Testis (tissue), 3 donors: ENCODE results near the gene TIAM1. TPM values are rescaled to one million over a fixed set of nuclear protein-coding genes. Genes with fewer than 3 reads are reported as not detected.

Experiments
- DNase-seq: peaks from one replicate; pipeline ENCODE4 v3.0.0-alpha.2; 2019
- H3K27ac ChIP-seq, 2 donors: fragments of 200-600 bp; sonication (generic); one replicate each; pipeline ENCODE4 v1.5.1; 2019
- H3K27me3 ChIP-seq: fragments of 200-600 bp; sonication (generic); one replicate; pipeline ENCODE4 v1.5.1; 2019
- H3K36me3 ChIP-seq: fragments of 200-600 bp; sonication (generic); one replicate; pipeline ENCODE4 v1.5.1; 2017; ENCODE audit warnings: low read depth; ENCODE audit errors: missing control alignments
- H3K4me1 ChIP-seq: fragments of 200-600 bp; sonication (generic); one replicate; pipeline ENCODE4 v1.5.1; 2019
- H3K4me3 ChIP-seq, 2 donors: fragments of 200-600 bp; sonication (generic); one replicate each; pipeline ENCODE4 v1.5.1; 2017 to 2019
- H3K9me3 ChIP-seq: fragments of 200-600 bp; sonication (generic); one replicate; pipeline ENCODE4 v1.5.1; 2017
- CTCF ChIP-seq, 3 experiments: fragments of 450-650 bp in 2 of 3; fragments of 200-600 bp in 1 of 3; sonication (generic) in 1 of 3; IDR thresholded peaks; one replicate each; pipeline ENCODE4 v1.5.1; 2016 to 2019; ENCODE audit warnings: antibody characterized with exemption in 3 of 3, mild to moderate bottlenecking in 2 of 3, moderate library complexity in 1 of 3
- POLR2A ChIP-seq: fragments of 450-650 bp; IDR thresholded peaks from one replicate; pipeline ENCODE4 v1.6.1; 2017; ENCODE audit warnings: antibody characterized with exemption, mild to moderate bottlenecking, moderate library complexity
- WGBS, 2 donors: methylation state at CpG; one replicate each; pipeline ENCODE4 v1.1.5; 2018; 5-methylcytosine and 5-hydroxymethylcytosine counted together
- intact Hi-C: fragments of 100-400 bp; cut with DNase I; formaldehyde crosslinking; loops from one replicate; pipeline ENCODE4 v1.15.1; 2023; ENCODE audit warnings: low total_unique reads
- polyA plus RNA-seq: library from polyadenylated mRNA; stranded (reverse); fragments of 350-450 nt; fragmentation: Illumina TruSeq; extraction: RNeasy Lipid Tissue Mini Kit (QIAGEN cat#74804); gene quantifications from one replicate; pipeline ENCODE4 v1.2.3, GENCODE V29; 2014; ENCODE audit warnings: low read depth, low replicate concordance; ENCODE audit not compliant: insufficient read depth
- total RNA-seq, 2 donors: library from RNA; depleted of rRNA; stranded (reverse); fragments of >200 nt; gene quantifications; one replicate each; pipeline ENCODE4 v1.2.3, GENCODE V29; 2016

Gene TIAM1
- total and polyA plus RNA-seq, 3 donors from 2014 or later = 21.3 to 51.6 (median 34.6) TPM

- H3K27ac ChIP-seq = no peak overlapping the region
- no peak for DNase-seq
- no peak for TF ChIP-seq CTCF (IDR thresholded peaks at IDR 0.05)
- no peak for TF ChIP-seq POLR2A
- no peak overlapping the region for H3K4me3 ChIP-seq
- intact Hi-C loops = no loop called here
- H3K9me3 ChIP-seq = no peaks in the 10 kb centered on the region
- H3K4me1 ChIP-seq = peaks cover 12% of the 10 kb centered on the region
- no peaks in the 10 kb centered on the region for H3K36me3 ChIP-seq
- no peaks in the 10 kb centered on the region for H3K27me3 ChIP-seq
- 88 to 100% methylated on average over 1 of the region's 1 CpG for WGBS, 2 donors
These were observed 62.5 kb downstream of the TIAM1 start for GRCh38 chr21:31281561-31281960.

GRCh38 chr21:31279986-31280385, 64.1 kb downstream of the TIAM1 start:
- intact Hi-C loops = no loop called here
- Histone ChIP-seq H3K27me3 (no peaks in the 10 kb centered on the region), H3K36me3 (no peaks in the 10 kb centered on the region), H3K27ac (no peak overlapping the region), H3K4me3 (no peak overlapping the region), H3K9me3 (no peaks in the 10 kb centered on the region), H3K4me1 (peaks cover 12% of the 10 kb centered on the region)
- no peak for DNase-seq
- no peak for TF ChIP-seq POLR2A
- TF ChIP-seq CTCF (IDR thresholded peaks at IDR 0.05) = no peak
- WGBS, 2 donors = 80 to 87% methylated on average over 9 of the region's 9 CpGs

GRCh38 chr21:31279214-31279613, 64.8 kb downstream of the TIAM1 start:
- H3K9me3 ChIP-seq = no peaks in the 10 kb centered on the region
- intact Hi-C loops = no loop called here

GRCh38 chr21:31278511-31279130, 65.4 kb downstream of the TIAM1 start:
- no peaks in the 10 kb centered on the region for H3K36me3 ChIP-seq
- H3K9me3 ChIP-seq = no peaks in the 10 kb centered on the region
- no peak overlapping the region for H3K4me3 ChIP-seq
- no peaks in the 10 kb centered on the region for H3K27me3 ChIP-seq
- H3K27ac ChIP-seq = no peak overlapping the region
- WGBS, 2 donors = 93 to 98% methylated on average over 11 of the region's 11 CpGs
- no peak for DNase-seq
- intact Hi-C loops = no loop called here
- peaks cover 12% of the 10 kb centered on the region for H3K4me1 ChIP-seq
- TF ChIP-seq CTCF (IDR thresholded peaks at IDR 0.05) (no peak), POLR2A (no peak)

More at GRCh38 chr21:31279214-31279613, 64.8 kb downstream of the TIAM1 start:
- Histone ChIP-seq H3K4me1 (peaks cover 12% of the 10 kb centered on the region), H3K36me3 (no peaks in the 10 kb centered on the region), H3K4me3 (no peak overlapping the region), H3K27me3 (no peaks in the 10 kb centered on the region), H3K27ac (no peak overlapping the region)
- 79 to 85% methylated on average over 8 of the region's 8 CpGs for WGBS, 2 donors
- no peak for DNase-seq
- TF ChIP-seq CTCF (IDR thresholded peaks at IDR 0.05) (no peak), POLR2A (no peak)

- Histone ChIP-seq H3K9me3 (no peaks in the 10 kb centered on the region), H3K4me3 (no peak overlapping the region), H3K27ac (no peak overlapping the region), H3K36me3 (no peaks in the 10 kb centered on the region), H3K4me1 (no peaks in the 10 kb centered on the region), H3K27me3 (no peaks in the 10 kb centered on the region)
- intact Hi-C loops = no loop called here
- TF ChIP-seq POLR2A (no peak), CTCF (IDR thresholded peaks at IDR 0.05) (no peak)
- WGBS, 2 donors = 83 to 90% methylated on average over 7 of the region's 7 CpGs
- DNase-seq = no peak
These were observed 67.4 kb downstream of the TIAM1 start for GRCh38 chr21:31276663-31277062.
